Peyer's patch (tissue), 4 donors: ENCODE measurements around the gene AK1. TPM values are rescaled to one million over a fixed set of nuclear protein-coding genes. Genes with fewer than 3 reads are reported as not detected.

ENCODE experiments used
- DNase-seq, 3 donors: peaks; one replicate each; pipeline ENCODE4 v3.0.0-alpha.2; 2017 to 2019
- H3K27ac ChIP-seq, 4 donors: fragments of 200-600 bp; sonication (generic); one replicate each; pipeline ENCODE4 v1.5.1; 2016 to 2019
- H3K27me3 ChIP-seq, 2 donors: fragments of 200-600 bp; sonication (generic); one replicate each; pipeline ENCODE4 v1.5.1; 2019
- H3K36me3 ChIP-seq, 3 donors: fragments of 200-600 bp; sonication (generic); one replicate each; pipeline ENCODE4 v1.5.1; 2016 to 2019
- H3K4me1 ChIP-seq, 4 donors: fragments of 200-600 bp; sonication (generic); one replicate each; pipeline ENCODE4 v1.5.1; 2016 to 2019
- H3K4me3 ChIP-seq, 4 donors: fragments of 200-600 bp; sonication (generic); 1 replicate in 3 of 4; 2 replicates in 1 of 4; pipeline ENCODE4 v1.5.1; 2016 to 2019; ENCODE audit warnings: mild to moderate bottlenecking in 1 of 4
- H3K9me3 ChIP-seq, 4 donors: fragments of 200-600 bp; sonication (generic); one replicate each; pipeline ENCODE4 v1.5.1; 2016 to 2019; ENCODE audit warnings: mild to moderate bottlenecking in 1 of 4
- CTCF ChIP-seq, 6 experiments: fragments of 450-650 bp in 4 of 6; fragments of 200-600 bp in 2 of 6; sonication (generic) in 1 of 6; IDR thresholded peaks; one replicate each; pipeline ENCODE4 v1.5.1; 2017 to 2019; ENCODE audit warnings: antibody characterized with exemption in 6 of 6, mild to moderate bottlenecking in 3 of 6, moderate library complexity in 1 of 6
- POLR2A ChIP-seq, 2 donors: fragments of 450-650 bp; IDR thresholded peaks; one replicate each; pipeline ENCODE4 v1.5.1; 2017; ENCODE audit warnings: antibody characterized with exemption in 2 of 2, mild to moderate bottlenecking in 2 of 2, moderate library complexity in 2 of 2
- total RNA-seq, 4 donors: library from RNA; depleted of rRNA; stranded (reverse); fragments of >200 nt; gene quantifications; one replicate each; pipeline ENCODE4 v1.1.0, GENCODE V29; 2016

Gene AK1
- total RNA-seq, 4 donors from 2014 or later = 2.5 to 22.3 (median 18.4) TPM

GRCh38 chr9:127853312-127854183, 23.9 kb downstream of the AK1 start:
- peak overlapping the region; percentile 72 to 90 (median 86) for H3K27ac ChIP-seq
- H3K27me3 ChIP-seq = no peaks in the 10 kb centered on the region
- peak overlapping the region; percentile 38 to 70 (median 51) for H3K4me3 ChIP-seq
- H3K4me1 ChIP-seq = peaks cover 0 to 30% (median 4%) of the 10 kb centered on the region in 4 donors
- TF ChIP-seq CTCF (IDR thresholded peaks at IDR 0.05) = no peak
- TF ChIP-seq POLR2A (IDR thresholded peaks at IDR 0.05) = no peak
- no peak for DNase-seq
- H3K9me3 ChIP-seq = peaks cover 0 to 8% (median 2%) of the 10 kb centered on the region in 4 donors
- H3K36me3 ChIP-seq = peaks cover 0 to 4% (median 0%) of the 10 kb centered on the region in 3 donors

- H3K4me1 ChIP-seq = peaks cover 0 to 22% (median under 1%) of the 10 kb centered on the region in 4 donors
- peak overlapping the region in 3 of 4 donors; percentile 38 to 70 (median 58) for H3K4me3 ChIP-seq
- DNase-seq = no peak
- H3K27ac ChIP-seq = peak overlapping the region; percentile 72 to 90 (median 86)
- peaks cover 0 to 8% (median 2%) of the 10 kb centered on the region in 4 donors for H3K9me3 ChIP-seq
- TF ChIP-seq POLR2A (IDR thresholded peaks at IDR 0.05) = no peak
- no peak for TF ChIP-seq CTCF (IDR thresholded peaks at IDR 0.05)
- H3K27me3 ChIP-seq = no peaks in the 10 kb centered on the region
- peaks cover 0 to 4% (median 0%) of the 10 kb centered on the region in 3 donors for H3K36me3 ChIP-seq
These were observed 24.6 kb downstream of the AK1 start for GRCh38 chr9:127852829-127853228.

GRCh38 chr9:127850286-127850830, 27.1 kb downstream of the AK1 start:
- no peak for DNase-seq
- Histone ChIP-seq H3K9me3 (peaks cover 0 to 8% (median 2%) of the 10 kb centered on the region in 4 donors), H3K27ac (peak overlapping the region in 1 of 4 donors; percentile 9), H3K36me3 (peaks cover 0 to 4% (median 0%) of the 10 kb centered on the region in 3 donors), H3K4me1 (peaks cover 0 to 22% (median 0%) of the 10 kb centered on the region in 4 donors), H3K27me3 (no peaks in the 10 kb centered on the region), H3K4me3 (peak overlapping the region in 1 of 4 donors; percentile 70)
- TF ChIP-seq CTCF (IDR thresholded peaks at IDR 0.05) (no peak), POLR2A (IDR thresholded peaks at IDR 0.05) (no peak)

GRCh38 chr9:127848756-127849504, 28.5 kb downstream of the AK1 start:
- Histone ChIP-seq H3K36me3 (peaks cover 0 to 4% (median 0%) of the 10 kb centered on the region in 3 donors), H3K27me3 (no peaks in the 10 kb centered on the region), H3K27ac (peak overlapping the region in 1 of 4 donors; percentile 4), H3K9me3 (peaks cover 0 to 8% (median 2%) of the 10 kb centered on the region in 4 donors), H3K4me1 (peaks cover 0 to 14% (median 0%) of the 10 kb centered on the region in 4 donors), H3K4me3 (no peak overlapping the region)
- TF ChIP-seq POLR2A (IDR thresholded peaks at IDR 0.05) (no peak), CTCF (IDR thresholded peaks at IDR 0.05) (no peak)
- no peak for DNase-seq
